Testis (tissue), 2 donors: Measurements from ENCODE around the gene ARL17B.
"Not testable (repeated sequence)": the region's sequence is repeated elsewhere in the genome, so short reads cannot be mapped to it uniquely, and the experiment has no call there.

Experiments
- CTCF ChIP-seq, 3 experiments: fragments of 450-650 bp in 2 of 3; fragments of 200-600 bp in 1 of 3; sonication (generic) in 1 of 3; IDR thresholded peaks; one replicate each; pipeline ENCODE4 v1.5.1; 2016 to 2019; ENCODE audit warnings: antibody characterized with exemption in 3 of 3, mild to moderate bottlenecking in 2 of 3, moderate library complexity in 1 of 3
- POLR2A ChIP-seq: fragments of 450-650 bp; IDR thresholded peaks from one replicate; pipeline ENCODE4 v1.6.1; 2017; ENCODE audit warnings: antibody characterized with exemption, mild to moderate bottlenecking, moderate library complexity

GRCh38 chr17:46353856-46354255, 7.7 kb downstream of the ARL17B start:
- TF ChIP-seq POLR2A; CTCF (IDR thresholded peaks at IDR 0.05): not testable (repeated sequence)
